Measurements from ENCODE around the gene HECW1. TPM values are rescaled to one million over a fixed set of nuclear protein-coding genes. Genes with fewer than 3 reads are reported as not detected.

HECW1 gene
- total and polyA plus RNA-seq, 2 of the 8 experiments (the other 6 are each of a cell fraction or from before 2014, with no cell fraction given), result 2.9 to 12.7 TPM

DNA sequence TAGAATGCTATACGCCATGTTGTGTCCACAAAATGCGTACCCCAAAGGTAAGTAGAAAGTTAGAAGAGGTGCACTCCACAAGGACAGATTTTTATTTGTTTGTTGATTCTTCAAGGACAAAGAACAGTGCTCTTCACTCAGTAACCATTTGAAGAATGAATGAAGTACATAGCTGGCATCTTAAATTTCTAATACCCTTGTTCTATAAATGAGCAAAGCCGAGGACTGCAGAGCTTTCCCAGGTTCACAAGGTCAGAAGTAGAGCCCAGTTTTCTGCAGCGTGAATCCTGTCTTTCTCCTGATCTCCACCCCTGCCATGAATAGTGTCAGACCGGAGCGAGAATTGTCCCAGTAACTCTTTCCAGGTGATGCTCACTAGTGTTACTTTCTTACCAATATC, 9.5 kb downstream of the HECW1 start:
- no peak for FAIRE-seq
- no peak for TF ChIP-seq SIN3A (conservative IDR thresholded peaks at IDR 0.05 in 1 of 2, IDR thresholded peaks at IDR 0.05 in 1 of 2; ENCODE audit: low read depth in 1 of 2, low read length in 2 of 2)
- TF ChIP-seq NRF1 (IDR thresholded peaks at IDR 0.05; ENCODE audit: low read depth, low read length), result no peak
- TF ChIP-seq RXRA (IDR thresholded peaks at IDR 0.05; ENCODE audit: insufficient read depth, low read depth, low read length), result no peak
- TF ChIP-seq CBX8 (IDR thresholded peaks at IDR 0.05; ENCODE audit: borderline replicate concordance, low read depth, low read length), result no peak
- no peak for TF ChIP-seq KDM5A (IDR thresholded peaks at IDR 0.05; ENCODE audit: low read length)
- no peak for TF ChIP-seq SP1 (IDR thresholded peaks at IDR 0.05; ENCODE audit: low read depth, low read length)
- no peak for TF ChIP-seq EGR1 (IDR thresholded peaks at IDR 0.05; ENCODE audit: borderline replicate concordance, low read depth, low read length)
- TF ChIP-seq CHD1 (IDR thresholded peaks at IDR 0.05; ENCODE audit: low read depth, low read length), result no peak
- no peak for TF ChIP-seq SIX5 (IDR thresholded peaks at IDR 0.05; ENCODE audit: low read depth, low read length)
- TF ChIP-seq TBP (IDR thresholded peaks at IDR 0.05; ENCODE audit: low read depth, low read length), result no peak
- TF ChIP-seq GTF2F1 (IDR thresholded peaks at IDR 0.05; ENCODE audit: borderline replicate concordance, low read depth, low read length), result no peak
- no peak for TF ChIP-seq MAFK (IDR thresholded peaks at IDR 0.05; ENCODE audit: low read depth, low read length)
- TF ChIP-seq RAD21 (IDR thresholded peaks at IDR 0.05 in 1 of 2, conservative IDR thresholded peaks at IDR 0.05 in 1 of 2; ENCODE audit: low read depth in 2 of 2, low read length in 2 of 2), result no peak
- TF ChIP-seq SRF (IDR thresholded peaks at IDR 0.05; ENCODE audit: low read depth, low read length), result no peak
- TF ChIP-seq SP2 (IDR thresholded peaks at IDR 0.05; ENCODE audit: low read length), result no peak

More for the DNA sequence above, 9.5 kb downstream of the HECW1 start:
- H3K27me3 ChIP-seq (replicated peaks in 1 of 4; ENCODE audit: control insufficient read depth in 3 of 4, extremely low read depth in 1 of 4, insufficient read depth in 3 of 4, low read length in 3 of 4), result no peaks in the 10 kb centered on the region
- no peak overlapping the region for H2BK12ac ChIP-seq (ENCODE audit: low read depth, low read length)
- H4K5ac ChIP-seq (ENCODE audit: insufficient read length, low read depth, low read length), result no peak overlapping the region
- H2BK15ac ChIP-seq (ENCODE audit: low read length), result no peak overlapping the region
- no peak overlapping the region for H3K4me2 ChIP-seq (ENCODE audit: insufficient read depth in 1 of 2, low read depth in 2 of 2, low read length in 2 of 2)
- WGBS, 2 experiments (ENCODE audit: extremely low coverage in 1 of 2, insufficient coverage in 1 of 2, insufficient read length in 1 of 2, insufficient replicate concordance in 2 of 2, low coverage in 1 of 2, low lambda C conversion rate in 2 of 2, missing lambda C conversion rate in 1 of 2), result 91% methylated on average over 6 of the region's 6 CpGs; no CpG with 5 or more reads in 1 of the 2 experiments
- H3K36me3 ChIP-seq (ENCODE audit: control insufficient read depth in 2 of 4, insufficient read depth in 4 of 4, low read length in 3 of 4), result no peaks in the 10 kb centered on the region
- H3K79me1 ChIP-seq (ENCODE audit: low read depth, low read length), result no peaks in the 10 kb centered on the region; the same call in 1 of the 2 replicates
- no peak overlapping the region for H3K14ac ChIP-seq (ENCODE audit: insufficient read length)
- DNase-seq (ENCODE audit: low read depth in 1 of 2, low spot score in 2 of 2), result no peak
- peaks cover 0 to 11% of the 10 kb centered on the region in 2 experiments; a peak in 3 of 4 replicates for H3K79me2 ChIP-seq (ENCODE audit: control insufficient read depth in 1 of 2, insufficient read depth in 2 of 2, low read length in 2 of 2)
- no peak overlapping the region for H2BK120ac ChIP-seq (replicated peaks; ENCODE audit: low read depth, low read length)
- H2AK5ac ChIP-seq (ENCODE audit: low read depth, low read length), result no peak overlapping the region
- no peak overlapping the region for H2BK5ac ChIP-seq (ENCODE audit: low read depth, low read length)
- H3K18ac ChIP-seq (ENCODE audit: extremely low read depth, low read length), result no peak overlapping the region
- CTCF ChIA-PET (ENCODE audit: partially characterized antibody), result interaction anchor here (0.6 to 1.4 kb wide), 7 partner anchors 14 to 829 kb away, joined by 3 to 5 read pairs (median 3); no protein-coding TSS in a partner anchor
- peaks cover 4 to 15% (median 7%) of the 10 kb centered on the region in 4 experiments; a peak in 6 of 7 replicates for H3K4me1 ChIP-seq (replicated peaks in 1 of 4; ENCODE audit: control insufficient read depth in 3 of 4, insufficient read depth in 4 of 4, low read length in 3 of 4)
- H3K27ac ChIP-seq (ENCODE audit: low read depth, low read length), result no peak overlapping the region
- no peaks in the 10 kb centered on the region for H4K20me1 ChIP-seq (replicated peaks in 1 of 2; ENCODE audit: control insufficient read depth in 1 of 2, insufficient read depth in 2 of 2, low read length in 2 of 2)
- no peak overlapping the region for H4K91ac ChIP-seq (replicated peaks; ENCODE audit: insufficient read length, low read length)
- no peak overlapping the region for H3K23ac ChIP-seq (ENCODE audit: insufficient read length)
- H3K56ac ChIP-seq (replicated peaks; ENCODE audit: insufficient read length, low read depth, low read length), result no peak overlapping the region
- no peak overlapping the region for H3K9ac ChIP-seq (replicated peaks in 1 of 4; ENCODE audit: extremely low read depth in 1 of 4, low read depth in 3 of 4, low read length in 3 of 4)
- H3K4ac ChIP-seq (replicated peaks; ENCODE audit: insufficient read length, low read depth, low read length), result no peak overlapping the region
- no peak overlapping the region for H2AFZ ChIP-seq (ENCODE audit: low read length)
- no peak overlapping the region for H4K8ac ChIP-seq (ENCODE audit: extremely low read depth, insufficient read depth, low read length)
- no peak overlapping the region for H2BK20ac ChIP-seq (ENCODE audit: low read length)
- no peaks in the 10 kb centered on the region for H3K23me2 ChIP-seq (ENCODE audit: low read depth, low read length)
- H3K4me3 ChIP-seq (ENCODE audit: extremely low read depth in 1 of 4, insufficient read depth in 2 of 4, low read depth in 3 of 4, low read length in 4 of 4), result no peak overlapping the region
- POLR2A ChIA-PET (ENCODE audit: partially characterized antibody), result interaction anchor here (1.5 kb wide), 1 partner anchor 10 kb away, joined by 5 read pairs; the partner anchor contains the start of gene HECW1
- no peaks in the 10 kb centered on the region for H3K9me3 ChIP-seq (ENCODE audit: insufficient read depth in 2 of 2, low read depth in 1 of 2, low read length in 1 of 2)

All from H1 (cell line).